GM12878 (cell line): ENCODE data around the gene HSBP1L1. TPM values are rescaled to one million over a fixed set of nuclear protein-coding genes. Genes with fewer than 3 reads are reported as not detected.

Experiments
- ATAC-seq: fragments of 200-7000 bp; cut with Tn5 transposase; 3 replicates; pipeline ENCODE4 v1.9.1; 2020; ENCODE audit warnings: mild to moderate bottlenecking, moderate library complexity
- BruUV-seq: library from RNA; stranded (reverse); fragments of 400-500 nt; replicated peaks from 2 replicates; lab custom pipeline; 2021; lab: Mats Ljungman, UMichigan
- CTCF ChIA-PET: fragments of 300-600 bp; sonication (Branson Sonifier 250); formaldehyde crosslinking; extraction: SDS; loops from one replicate; lab custom pipeline; 2021; ENCODE audit warnings: inconsistent platforms; lab: Yijun Ruan, JAX
- POLR2A ChIA-PET: fragments of 350-600 bp; formaldehyde crosslinking; extraction: SDS; loops from one replicate; lab custom pipeline; 2021; ENCODE audit warnings: inconsistent platforms; lab: Charles Lee
- RAD21 ChIA-PET: fragments of 300-600 bp; sonication (Branson Sonifier 250); formaldehyde crosslinking; loops from one replicate; lab custom pipeline; 2023; ENCODE audit warnings: antibody characterized with exemption; ENCODE audit not compliant: unreplicated experiment; lab: Charles Lee
- SMC1A ChIA-PET: fragments of 300-600 bp; sonication (Branson Sonifier 250); formaldehyde crosslinking; loops from one replicate; lab custom pipeline; 2023; ENCODE audit not compliant: unreplicated experiment, uncharacterized antibody; lab: Charles Lee
- DNase-seq: peaks from one replicate; pipeline ENCODE4 v3.0.0-alpha.2; 2011; ENCODE audit warnings: low read depth, low spot score
- FAIRE-seq: peaks from 3 replicates; lab custom pipeline; 2011; peaks lifted over from hg19 to GRCh38; lab: Jason Lieb, UNC
- H2AFZ ChIP-seq: 2 replicates; pipeline ENCODE4 v1.6.0; 2011; ENCODE audit warnings: low read depth, low read length, control low read depth; ENCODE audit not compliant: control insufficient read depth
- H3K27ac ChIP-seq: 2 replicates; pipeline ENCODE4 v1.5.1; 2011; ENCODE audit warnings: control low read depth; ENCODE audit not compliant: control insufficient read depth, insufficient read depth
- H3K27me3 ChIP-seq, 2 experiments: replicated peaks in 1 of 2; 2 replicates each; pipeline versions ENCODE4 v1.6.0 to v1.6.1; 2011; ENCODE audit warnings: low read length in 1 of 2; ENCODE audit not compliant: control insufficient read depth in 2 of 2, insufficient read depth in 2 of 2
- H3K36me3 ChIP-seq, 2 experiments: 2 replicates each; pipeline ENCODE4 v1.5.1; 2011; ENCODE audit warnings: low read length in 1 of 2; ENCODE audit not compliant: control insufficient read depth in 2 of 2, insufficient read depth in 2 of 2
- H3K4me1 ChIP-seq: 2 replicates; pipeline ENCODE4 v1.6.1; 2011; ENCODE audit warnings: mild to moderate bottlenecking, low read length, moderate library complexity, mixed read lengths; ENCODE audit not compliant: control insufficient read depth, insufficient read depth
- H3K4me2 ChIP-seq: 2 replicates; pipeline ENCODE4 v1.6.0; 2011; ENCODE audit warnings: control low read depth; ENCODE audit not compliant: control insufficient read depth, insufficient read depth
- H3K4me3 ChIP-seq: fragments of 200-600 bp; sonication (generic); 2 replicates; pipeline ENCODE4 v1.5.1; 2016
- H3K79me2 ChIP-seq: 2 replicates; pipeline ENCODE4 v1.6.0; 2011; ENCODE audit warnings: low read length; ENCODE audit not compliant: control insufficient read depth, insufficient read depth
- H3K9ac ChIP-seq: 2 replicates; pipeline ENCODE4 v1.8.0; 2011; ENCODE audit warnings: low read length, control low read depth, mixed read lengths; ENCODE audit not compliant: control insufficient read depth, insufficient read depth
- H3K9me3 ChIP-seq: replicated peaks from 3 replicates; pipeline ENCODE4 v1.5.1; 2011; ENCODE audit warnings: mild to moderate bottlenecking, low read length; ENCODE audit not compliant: control insufficient read depth, insufficient read depth
- H4K20me1 ChIP-seq: 2 replicates; pipeline ENCODE4 v1.6.0; 2011; ENCODE audit not compliant: control insufficient read depth, insufficient read depth
- CHD4 ChIP-seq: fragments of 200-600 bp; sonication (generic); IDR thresholded peaks from 2 replicates; pipeline ENCODE4 v1.6.1; 2016; ENCODE audit warnings: mild to moderate bottlenecking
- FOS ChIP-seq: IDR thresholded peaks from 3 replicates; pipeline ENCODE4 v1.6.1; 2011; ENCODE audit warnings: borderline replicate concordance; ENCODE audit not compliant: insufficient read length; ENCODE audit errors: extremely low read depth
- IRF4 ChIP-seq: IDR thresholded peaks from 2 replicates; pipeline ENCODE4 v1.6.1; 2011; ENCODE audit warnings: low read depth, low read length
- KDM1A ChIP-seq: fragments of 200-600 bp; sonication (generic); IDR thresholded peaks from 2 replicates; pipeline ENCODE4 v1.6.1; 2016; ENCODE audit warnings: borderline replicate concordance
- MTA3 ChIP-seq: IDR thresholded peaks from 2 replicates; pipeline ENCODE4 v1.6.1; 2012; ENCODE audit warnings: low read length, inconsistent platforms, borderline replicate concordance
- MYC ChIP-seq: IDR thresholded peaks from 2 replicates; pipeline ENCODE4 v1.6.1; 2011; ENCODE audit warnings: mild to moderate bottlenecking, low read length, moderate library complexity, inconsistent platforms; ENCODE audit not compliant: insufficient read depth, insufficient replicate concordance, insufficient read length, severe bottlenecking
- NR2C2 ChIP-seq: IDR thresholded peaks from 2 replicates; pipeline ENCODE4 v1.6.1; 2011; ENCODE audit warnings: borderline replicate concordance, low read depth; ENCODE audit not compliant: control insufficient read depth, insufficient read length
- PKNOX1 ChIP-seq: fragments of 450-650 bp; IDR thresholded peaks from 2 replicates; pipeline ENCODE4 v1.6.1; 2016; ENCODE audit warnings: mild to moderate bottlenecking
- RUNX3 ChIP-seq: IDR thresholded peaks from 2 replicates; pipeline ENCODE4 v1.6.1; 2012; ENCODE audit warnings: low read length, inconsistent platforms
- STAT3 ChIP-seq: IDR thresholded peaks from 2 replicates; pipeline ENCODE4 v1.6.1; 2011; ENCODE audit warnings: low read depth, low read length, improper control_type of control experiment
- TAF1 ChIP-seq: IDR thresholded peaks from 2 replicates; pipeline ENCODE4 v1.6.1; 2011; ENCODE audit warnings: mild to moderate bottlenecking, low read depth, low read length, borderline replicate concordance
- WRNIP1 ChIP-seq: IDR thresholded peaks from 2 replicates; pipeline ENCODE4 v1.6.1; 2011; ENCODE audit warnings: low read depth, low read length, improper control_type of control experiment, borderline replicate concordance
- WGBS: methylation state at CpG from one replicate; pipeline ENCODE4 v1.1.6; 2016; ENCODE audit warnings: low lambda C conversion rate; ENCODE audit not compliant: insufficient replicate concordance, insufficient coverage; ENCODE audit errors: missing lambda C conversion rate; 5-methylcytosine and 5-hydroxymethylcytosine counted together
- in situ Hi-C: fragments of 300-500 bp; cut with MboI; formaldehyde crosslinking; loops from 9 replicates; pipeline ENCODE4 v1.14.3; 2018; ENCODE audit warnings: mixed read lengths
- intact Hi-C: fragments of 100-400 bp; cut with micrococcal nuclease; formaldehyde crosslinking; loops from one replicate; pipeline ENCODE4 v1.14.2; 2022; ENCODE audit not compliant: unreplicated experiment
- polyA plus RNA-seq, 11 experiments: library from polyadenylated mRNA; depleted of rRNA in 4 of 11; unstranded in 6 of 11; stranded (reverse) in 5 of 11; fragments of >200 nt; fragmentation: Nextera tagmentation in 4 of 11; fragmentation: Illumina TruSeq in 1 of 11; extraction: Ambion mirVana in 4 of 11; extraction: Trizol in 1 of 11; gene quantifications; 1 replicate in 1 of 11; 2 replicates in 10 of 11; pipeline versions ENCODE4 v1.2.1 to v1.2.3, GENCODE V29; 2011 to 2016; ENCODE audit warnings: inconsistent platforms in 2 of 11, missing spikeins in 2 of 11, low read depth in 1 of 11
- total RNA-seq, 4 experiments: library from RNA; depleted of rRNA in 3 of 4; stranded (reverse); fragments of >200 nt in 3 of 4; fragmentation: Illumina TruSeq in 1 of 4; extraction: Trizol in 1 of 4; gene quantifications; 2 replicates each; pipeline versions ENCODE4 v1.2.1 to v1.2.3, GENCODE V29; 2013 to 2021
- TF ChIP-seq, protein P1 (sequence below): fragments of 450-650 bp; formaldehyde crosslinking; IDR thresholded peaks from 2 replicates; pipeline ENCODE4 v1.5.0; 2022; ENCODE audit warnings: mild to moderate bottlenecking, missing genetic modification characterization
- TF ChIP-seq, protein P2 (sequence below): fragments of 450-650 bp; IDR thresholded peaks from 2 replicates; pipeline ENCODE4 v1.6.1; 2017; ENCODE audit warnings: mild to moderate bottlenecking, moderate library complexity

Gene HSBP1L1
- total and polyA plus RNA-seq, 10 of the 15 experiments (the other 5 are each of a cell fraction or from before 2014, with no cell fraction given): 0.97 to 14.0 (median 6.9) TPM; not detected in 1

GRCh38 chr18:79942211-79942610 is 22.2 kb upstream of the HSBP1L1 start:
- ChIA-PET RAD21 (no interaction called here), POLR2A (no interaction called here), SMC1A (no interaction called here), CTCF (interaction anchor here (0.8 kb wide), 1 partner anchor 21 kb away, joined by 3 read pairs; no protein-coding TSS in a partner anchor)
- H3K4me1 ChIP-seq: peaks cover 30% of the 10 kb centered on the region
- no peak overlapping the region for H3K4me2 ChIP-seq
- H3K79me2 ChIP-seq: peaks cover 12% of the 10 kb centered on the region
- no peak overlapping the region for H3K27ac ChIP-seq
- H2AFZ ChIP-seq: no peak overlapping the region
- intact Hi-C loops: no loop called here
- ATAC-seq (no peak), FAIRE-seq (no peak), DNase-seq (no peak)
- BruUV-seq: no TSS peak
- H3K4me3 ChIP-seq: no peak overlapping the region
- no peak overlapping the region for H3K9ac ChIP-seq
- H3K36me3 ChIP-seq: peaks cover 10 to 14% of the 10 kb centered on the region in 2 experiments
- H3K9me3 ChIP-seq: no peaks in the 10 kb centered on the region; the same call in 2 of the 3 replicates
- in situ Hi-C loops: no loop called here
- no peaks in the 10 kb centered on the region for H4K20me1 ChIP-seq
- no peaks in the 10 kb centered on the region for H3K27me3 ChIP-seq
- 98% methylated on average over 7 of the region's 7 CpGs for WGBS
- TF ChIP-seq, protein P1, sequence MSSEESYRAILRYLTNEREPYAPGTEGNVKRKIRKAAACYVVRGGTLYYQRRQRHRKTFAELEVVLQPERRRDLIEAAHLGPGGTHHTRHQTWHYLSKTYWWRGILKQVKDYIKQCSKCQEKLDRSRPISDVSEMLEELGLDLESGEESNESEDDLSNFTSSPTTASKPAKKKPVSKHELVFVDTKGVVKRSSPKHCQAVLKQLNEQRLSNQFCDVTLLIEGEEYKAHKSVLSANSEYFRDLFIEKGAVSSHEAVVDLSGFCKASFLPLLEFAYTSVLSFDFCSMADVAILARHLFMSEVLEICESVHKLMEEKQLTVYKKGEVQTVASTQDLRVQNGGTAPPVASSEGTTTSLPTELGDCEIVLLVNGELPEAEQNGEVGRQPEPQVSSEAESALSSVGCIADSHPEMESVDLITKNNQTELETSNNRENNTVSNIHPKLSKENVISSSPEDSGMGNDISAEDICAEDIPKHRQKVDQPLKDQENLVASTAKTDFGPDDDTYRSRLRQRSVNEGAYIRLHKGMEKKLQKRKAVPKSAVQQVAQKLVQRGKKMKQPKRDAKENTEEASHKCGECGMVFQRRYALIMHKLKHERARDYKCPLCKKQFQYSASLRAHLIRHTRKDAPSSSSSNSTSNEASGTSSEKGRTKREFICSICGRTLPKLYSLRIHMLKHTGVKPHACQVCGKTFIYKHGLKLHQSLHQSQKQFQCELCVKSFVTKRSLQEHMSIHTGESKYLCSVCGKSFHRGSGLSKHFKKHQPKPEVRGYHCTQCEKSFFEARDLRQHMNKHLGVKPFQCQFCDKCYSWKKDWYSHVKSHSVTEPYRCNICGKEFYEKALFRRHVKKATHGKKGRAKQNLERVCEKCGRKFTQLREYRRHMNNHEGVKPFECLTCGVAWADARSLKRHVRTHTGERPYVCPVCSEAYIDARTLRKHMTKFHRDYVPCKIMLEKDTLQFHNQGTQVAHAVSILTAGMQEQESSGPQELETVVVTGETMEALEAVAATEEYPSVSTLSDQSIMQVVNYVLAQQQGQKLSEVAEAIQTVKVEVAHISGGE (CRISPR knock-in tag): no peak
- TF ChIP-seq KDM1A: no peak
- TF ChIP-seq FOS: no peak
- no peak for TF ChIP-seq IRF4
- no peak for TF ChIP-seq MYC
- TF ChIP-seq TAF1: no peak
- no peak for TF ChIP-seq CHD4
- no peak for TF ChIP-seq WRNIP1
- TF ChIP-seq RUNX3: no peak
- TF ChIP-seq, protein P2, sequence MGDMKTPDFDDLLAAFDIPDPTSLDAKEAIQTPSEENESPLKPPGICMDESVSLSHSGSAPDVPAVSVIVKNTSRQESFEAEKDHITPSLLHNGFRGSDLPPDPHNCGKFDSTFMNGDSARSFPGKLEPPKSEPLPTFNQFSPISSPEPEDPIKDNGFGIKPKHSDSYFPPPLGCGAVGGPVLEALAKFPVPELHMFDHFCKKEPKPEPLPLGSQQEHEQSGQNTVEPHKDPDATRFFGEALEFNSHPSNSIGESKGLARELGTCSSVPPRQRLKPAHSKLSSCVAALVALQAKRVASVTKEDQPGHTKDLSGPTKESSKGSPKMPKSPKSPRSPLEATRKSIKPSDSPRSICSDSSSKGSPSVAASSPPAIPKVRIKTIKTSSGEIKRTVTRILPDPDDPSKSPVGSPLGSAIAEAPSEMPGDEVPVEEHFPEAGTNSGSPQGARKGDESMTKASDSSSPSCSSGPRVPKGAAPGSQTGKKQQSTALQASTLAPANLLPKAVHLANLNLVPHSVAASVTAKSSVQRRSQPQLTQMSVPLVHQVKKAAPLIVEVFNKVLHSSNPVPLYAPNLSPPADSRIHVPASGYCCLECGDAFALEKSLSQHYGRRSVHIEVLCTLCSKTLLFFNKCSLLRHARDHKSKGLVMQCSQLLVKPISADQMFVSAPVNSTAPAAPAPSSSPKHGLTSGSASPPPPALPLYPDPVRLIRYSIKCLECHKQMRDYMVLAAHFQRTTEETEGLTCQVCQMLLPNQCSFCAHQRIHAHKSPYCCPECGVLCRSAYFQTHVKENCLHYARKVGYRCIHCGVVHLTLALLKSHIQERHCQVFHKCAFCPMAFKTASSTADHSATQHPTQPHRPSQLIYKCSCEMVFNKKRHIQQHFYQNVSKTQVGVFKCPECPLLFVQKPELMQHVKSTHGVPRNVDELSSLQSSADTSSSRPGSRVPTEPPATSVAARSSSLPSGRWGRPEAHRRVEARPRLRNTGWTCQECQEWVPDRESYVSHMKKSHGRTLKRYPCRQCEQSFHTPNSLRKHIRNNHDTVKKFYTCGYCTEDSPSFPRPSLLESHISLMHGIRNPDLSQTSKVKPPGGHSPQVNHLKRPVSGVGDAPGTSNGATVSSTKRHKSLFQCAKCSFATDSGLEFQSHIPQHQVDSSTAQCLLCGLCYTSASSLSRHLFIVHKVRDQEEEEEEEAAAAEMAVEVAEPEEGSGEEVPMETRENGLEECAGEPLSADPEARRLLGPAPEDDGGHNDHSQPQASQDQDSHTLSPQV: no peak
- TF ChIP-seq NR2C2: no peak
- no peak for TF ChIP-seq PKNOX1
- TF ChIP-seq MTA3: no peak
- no peak for TF ChIP-seq STAT3
